IPS DF 4.7 (cell line): ENCODE measurements around the gene C19orf67.
"Not testable (repeated sequence)": the region's sequence is repeated elsewhere in the genome, so short reads cannot be mapped to it uniquely, and the experiment has no call there.

ENCODE experiments used
- DNase-seq: peaks from one replicate; pipeline ENCODE4 v3.0.0-alpha.2; 2013; ENCODE audit warnings: low spot score; ENCODE audit errors: extremely low read depth

The C19orf67 gene

DNA sequence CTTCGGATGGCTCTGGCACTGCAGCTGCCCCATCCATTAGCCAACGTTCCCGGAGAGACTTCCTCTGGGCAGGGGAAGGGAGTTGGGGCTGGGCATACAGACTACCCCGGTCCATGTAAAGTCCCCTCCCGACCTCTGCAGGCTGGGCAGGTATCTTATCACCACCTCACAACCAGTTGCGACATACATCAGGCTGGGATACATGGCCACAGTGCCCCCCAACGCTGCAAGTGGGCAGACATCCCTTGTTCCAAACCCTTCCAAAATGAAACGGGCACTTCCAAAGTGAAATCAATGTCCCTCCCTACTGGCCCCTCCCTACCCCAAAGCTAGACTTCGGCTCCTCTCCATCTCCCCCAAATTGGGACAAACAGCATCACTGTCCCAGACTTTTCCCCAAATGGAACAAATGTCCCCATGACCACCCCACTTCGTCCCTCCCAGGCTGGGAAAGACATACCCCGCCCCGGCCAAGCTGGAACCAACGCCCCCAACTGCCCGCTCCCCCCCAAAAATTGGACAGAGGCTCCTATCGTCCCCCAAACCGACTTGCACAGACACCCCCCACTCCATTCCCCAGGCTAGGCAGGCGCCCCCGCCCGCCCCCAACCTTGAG, 28.7 kb downstream of the C19orf67 start:
- DNase-seq, result no peak

DNA sequence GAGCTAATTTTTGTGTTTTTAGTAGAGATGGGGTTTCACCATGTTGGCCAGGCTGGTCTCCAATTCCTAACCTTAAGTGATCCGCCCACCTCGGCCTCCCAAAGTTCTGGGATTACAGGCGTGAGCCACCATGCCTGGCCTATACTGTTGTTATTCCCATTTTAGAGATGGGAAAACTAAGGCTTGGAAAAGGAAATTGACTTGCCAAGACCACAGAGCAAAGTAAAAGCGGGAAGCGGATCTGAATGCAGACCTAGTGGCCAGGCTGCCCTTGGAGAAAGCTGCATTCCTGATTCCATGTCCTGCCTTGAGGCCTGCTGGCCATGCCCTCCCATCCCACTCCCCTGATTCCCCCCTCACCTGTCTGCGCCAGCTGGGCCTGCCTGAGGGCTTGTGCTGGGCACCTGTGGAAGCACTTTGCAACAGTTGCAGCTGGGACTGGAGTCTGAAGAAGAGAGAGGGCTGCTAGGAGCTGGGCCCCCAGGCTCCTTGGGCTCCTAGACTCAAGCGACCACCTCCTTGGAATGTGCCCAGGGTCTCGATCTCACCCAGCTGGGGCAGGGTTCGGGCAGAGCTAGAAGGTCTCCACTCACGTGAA, 29.4 kb downstream of the C19orf67 start:
- no peak for DNase-seq

DNA sequence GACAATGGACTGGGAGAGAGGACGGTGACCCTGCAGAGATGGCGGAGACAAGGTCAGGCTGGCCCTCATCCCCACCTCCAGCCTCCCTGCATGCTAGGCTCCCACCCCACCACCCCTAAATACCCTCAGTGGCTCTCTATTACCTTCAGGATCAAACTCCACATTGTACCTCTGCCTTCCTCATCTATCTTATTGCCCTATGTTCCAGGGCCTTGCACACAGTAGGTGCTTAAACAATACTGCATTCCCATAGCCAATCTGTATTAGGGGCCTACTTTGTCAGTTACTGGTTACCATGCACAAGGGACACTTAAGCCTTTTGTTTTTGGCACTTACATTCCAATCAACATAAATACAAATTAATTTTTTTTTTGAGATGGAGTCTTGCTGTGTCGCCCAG, 30.2 kb downstream of the C19orf67 start:
- no peak for DNase-seq

DNA sequence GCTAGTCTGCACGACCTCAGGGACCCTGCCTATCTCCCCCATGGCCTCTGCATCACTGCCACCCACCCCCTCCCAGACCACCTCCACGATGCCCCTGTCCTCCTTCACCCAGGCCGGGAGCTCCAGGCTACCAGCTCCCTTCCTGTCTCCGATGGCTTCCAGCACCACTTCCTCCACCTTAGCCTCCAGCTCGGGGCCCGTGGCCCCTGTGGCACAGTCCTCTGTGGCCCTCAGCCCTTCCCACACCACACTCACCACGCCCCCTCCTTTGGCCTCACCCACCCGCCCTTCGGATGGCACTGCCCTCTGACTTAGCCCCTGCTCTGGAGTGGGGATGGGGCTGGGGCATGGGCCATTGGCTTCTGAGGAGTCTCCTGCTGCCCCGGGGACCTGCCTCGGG, 30.9 kb downstream of the C19orf67 start:
- DNase-seq, result no peak

DNA sequence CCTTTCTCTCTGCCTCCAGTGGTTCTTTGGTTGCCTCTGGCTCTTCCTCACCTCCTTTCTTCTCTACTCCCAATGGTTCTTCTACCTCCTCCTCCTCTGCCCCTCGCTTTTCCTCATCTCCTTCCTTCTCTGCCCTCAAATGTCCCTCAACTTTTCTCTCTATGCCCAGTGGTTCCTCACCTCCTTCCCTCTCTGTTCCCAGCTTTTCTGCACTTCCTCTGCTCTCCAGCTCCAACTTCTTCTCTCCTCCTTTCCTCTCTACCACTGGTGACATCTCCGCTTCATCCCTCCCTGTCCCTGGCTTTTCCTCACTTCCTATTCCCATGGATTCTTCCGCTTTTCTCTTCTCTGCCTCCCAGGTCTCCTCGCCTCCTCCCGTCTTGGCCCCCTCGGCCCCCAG, 31.5 kb downstream of the C19orf67 start:
- no peak for DNase-seq

DNA sequence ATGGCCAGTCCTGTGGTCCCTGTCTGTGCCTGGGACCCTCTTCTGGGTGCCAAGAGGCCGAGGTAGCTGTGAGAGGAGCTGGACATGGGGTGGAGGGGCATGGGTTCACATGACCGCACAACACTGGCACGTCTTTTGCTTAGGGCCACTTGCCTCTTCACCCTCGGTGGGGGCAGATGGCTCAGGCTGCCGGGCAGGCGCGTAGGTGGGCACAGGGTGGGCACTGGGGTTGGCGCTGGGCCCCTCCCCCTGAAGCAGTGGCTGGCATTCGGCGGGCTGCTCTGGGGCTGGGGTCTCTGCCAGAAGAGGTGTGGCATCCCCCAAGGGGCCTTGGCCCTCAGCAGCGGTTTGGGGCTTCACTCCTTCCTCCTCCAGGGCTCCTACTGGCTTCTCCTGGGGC, 32.1 kb downstream of the C19orf67 start:
- DNase-seq, result no peak

DNA sequence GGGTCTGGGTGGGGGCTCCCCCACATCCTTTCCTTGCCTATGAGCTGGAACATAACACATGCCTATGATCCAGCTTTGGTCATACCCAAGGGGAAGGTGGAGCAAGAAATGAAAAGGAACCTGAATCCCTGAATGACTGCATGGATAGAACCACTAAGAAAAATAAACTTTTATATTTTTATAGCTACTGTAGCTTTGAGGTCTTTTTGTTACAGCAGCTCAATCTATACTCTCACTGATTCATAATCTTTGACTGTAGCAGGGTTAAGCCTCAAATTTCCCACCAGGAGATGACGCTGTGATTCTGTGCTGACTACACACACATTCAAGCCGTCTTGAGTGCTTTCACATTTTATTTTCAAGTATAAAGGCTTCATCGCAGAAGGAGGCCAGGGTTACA, 32.6 kb downstream of the C19orf67 start:
- no peak for DNase-seq

DNA sequence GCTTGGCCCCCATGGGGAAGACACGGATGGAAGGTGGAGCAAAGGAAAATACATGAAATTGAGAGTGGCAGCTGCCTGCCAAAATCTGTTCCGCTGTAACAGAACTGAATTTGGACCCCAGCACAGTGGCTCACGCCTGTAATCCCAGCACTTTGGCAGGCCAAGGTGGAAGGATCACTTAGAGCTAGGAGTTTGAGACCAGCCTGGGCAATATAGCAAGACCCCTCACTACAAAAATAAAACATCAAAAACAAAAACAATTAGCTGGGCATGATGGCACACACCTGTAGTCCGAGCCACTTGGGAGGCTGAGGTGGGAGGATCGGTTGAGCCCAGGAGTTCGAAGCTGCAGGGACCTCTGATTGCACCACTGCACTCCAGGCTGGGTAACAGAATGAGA, 33.1 kb downstream of the C19orf67 start:
- no peak for DNase-seq

DNA sequence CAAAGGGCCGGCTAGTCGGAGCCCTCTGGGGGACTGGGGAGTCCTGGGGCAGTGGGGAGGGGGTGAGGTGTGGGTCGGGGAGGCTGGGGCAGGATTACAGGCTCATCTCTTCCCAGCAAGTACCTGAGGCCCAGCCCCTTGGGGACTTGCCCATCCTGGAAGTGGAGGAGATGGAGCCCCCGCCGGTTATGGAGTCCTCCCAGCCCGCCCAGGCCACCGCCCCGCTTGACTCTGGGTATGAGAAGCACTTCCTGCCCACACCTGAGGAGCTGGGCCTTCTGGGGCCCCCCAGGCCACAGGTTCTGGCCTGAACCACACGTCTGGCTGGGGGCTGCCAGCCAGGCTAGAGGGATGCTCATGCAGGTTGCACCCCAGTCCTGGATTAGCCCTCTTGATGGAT, 33.6 kb downstream of the C19orf67 start:
- DNase-seq, result no peak

DNA sequence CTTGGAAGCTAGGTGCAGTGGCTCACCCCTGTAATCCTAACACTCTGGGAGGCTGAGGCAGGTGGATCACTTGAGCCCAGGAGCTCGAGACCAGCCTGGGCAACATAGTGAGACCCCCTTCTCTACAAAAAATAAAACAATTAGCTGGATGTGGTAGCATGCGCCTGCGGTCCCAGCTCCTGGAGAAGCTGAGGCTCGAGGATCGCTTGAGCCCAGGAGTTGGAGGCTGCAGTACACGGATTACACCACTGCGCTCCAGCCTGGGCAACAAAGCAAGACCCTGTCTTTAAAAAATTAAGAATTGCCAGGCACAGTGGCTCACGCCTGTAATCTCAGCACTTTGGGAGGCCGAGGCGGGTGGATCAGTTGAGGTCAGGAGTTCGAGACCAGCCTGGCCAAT, 34.6 kb downstream of the C19orf67 start:
- not testable (repeated sequence) for DNase-seq

DNA sequence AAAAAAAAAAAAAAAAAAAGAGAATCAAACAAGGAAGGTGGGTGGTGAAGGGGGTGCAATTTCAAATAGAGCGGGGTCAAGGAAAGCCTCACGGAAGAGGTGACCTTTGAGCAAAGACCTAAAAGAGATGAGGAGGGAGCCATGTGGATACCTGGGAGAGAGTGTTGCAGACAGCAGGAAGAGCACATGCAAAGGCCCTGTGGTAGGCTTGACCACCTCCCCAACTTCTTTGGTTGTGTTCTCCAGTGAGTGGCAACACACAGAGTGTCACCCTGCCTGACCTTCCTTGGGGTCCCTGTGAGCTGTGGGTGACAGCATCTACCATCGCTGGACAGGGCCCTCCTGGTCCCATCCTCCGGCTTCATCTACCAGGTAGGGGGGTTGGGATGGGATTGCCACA, 35.1 kb downstream of the C19orf67 start:
- no peak for DNase-seq

DNA sequence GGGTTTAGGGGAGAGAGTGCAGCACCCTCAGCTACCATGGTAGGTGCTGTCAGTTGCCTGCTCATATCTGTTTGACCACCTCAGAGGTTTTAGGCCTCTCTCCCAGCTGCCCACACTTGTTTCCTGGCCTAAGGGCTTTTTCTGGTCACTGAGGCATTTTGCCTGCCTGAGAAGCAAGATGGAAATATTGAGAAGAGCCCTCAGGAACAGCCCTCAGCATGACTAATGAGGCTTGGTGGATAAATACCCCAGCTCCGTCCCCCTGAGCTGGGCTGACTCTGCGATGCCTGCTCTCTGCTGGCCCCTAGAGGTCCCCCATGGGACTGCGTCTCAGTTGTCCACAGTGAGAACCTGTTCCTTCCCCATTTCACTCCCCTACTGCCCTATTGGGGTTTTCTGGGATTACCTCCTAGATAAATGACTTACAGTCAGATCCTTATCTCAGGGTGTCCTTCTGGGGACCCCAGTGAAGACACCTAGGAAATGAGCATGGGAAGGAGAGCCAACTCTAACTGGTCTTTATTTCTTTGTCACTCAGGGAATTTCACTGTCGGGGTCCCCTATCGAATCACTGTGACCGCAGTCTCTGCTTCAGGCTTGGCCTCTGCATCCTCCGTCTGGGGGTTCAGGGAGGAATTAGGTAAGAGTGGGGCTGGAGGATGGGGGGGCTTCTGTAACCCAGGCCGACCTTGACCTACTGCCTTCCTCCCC, 37.0 kb downstream of the C19orf67 start:
- DNase-seq, result no peak

DNA sequence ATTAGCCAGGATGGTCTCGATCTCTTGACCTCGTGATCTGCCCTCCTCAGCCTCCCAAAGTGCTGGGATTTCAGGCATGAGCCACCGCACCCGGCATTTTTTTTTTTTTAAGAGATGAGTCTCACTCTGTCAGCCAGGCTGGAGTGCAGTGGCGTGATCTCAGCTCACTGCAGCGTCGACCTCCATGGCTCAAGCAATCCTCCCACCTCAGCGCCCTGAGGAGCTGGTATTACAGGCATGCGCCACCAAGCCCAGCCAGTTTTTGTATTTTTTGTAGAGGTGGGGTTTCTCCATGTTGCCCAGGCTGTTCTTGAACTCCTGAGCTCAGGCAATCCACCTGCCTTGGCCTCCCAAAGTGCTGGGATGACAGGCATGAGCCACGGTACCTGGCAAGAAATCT, 37.7 kb downstream of the C19orf67 start:
- DNase-seq, result not testable (repeated sequence)

DNA sequence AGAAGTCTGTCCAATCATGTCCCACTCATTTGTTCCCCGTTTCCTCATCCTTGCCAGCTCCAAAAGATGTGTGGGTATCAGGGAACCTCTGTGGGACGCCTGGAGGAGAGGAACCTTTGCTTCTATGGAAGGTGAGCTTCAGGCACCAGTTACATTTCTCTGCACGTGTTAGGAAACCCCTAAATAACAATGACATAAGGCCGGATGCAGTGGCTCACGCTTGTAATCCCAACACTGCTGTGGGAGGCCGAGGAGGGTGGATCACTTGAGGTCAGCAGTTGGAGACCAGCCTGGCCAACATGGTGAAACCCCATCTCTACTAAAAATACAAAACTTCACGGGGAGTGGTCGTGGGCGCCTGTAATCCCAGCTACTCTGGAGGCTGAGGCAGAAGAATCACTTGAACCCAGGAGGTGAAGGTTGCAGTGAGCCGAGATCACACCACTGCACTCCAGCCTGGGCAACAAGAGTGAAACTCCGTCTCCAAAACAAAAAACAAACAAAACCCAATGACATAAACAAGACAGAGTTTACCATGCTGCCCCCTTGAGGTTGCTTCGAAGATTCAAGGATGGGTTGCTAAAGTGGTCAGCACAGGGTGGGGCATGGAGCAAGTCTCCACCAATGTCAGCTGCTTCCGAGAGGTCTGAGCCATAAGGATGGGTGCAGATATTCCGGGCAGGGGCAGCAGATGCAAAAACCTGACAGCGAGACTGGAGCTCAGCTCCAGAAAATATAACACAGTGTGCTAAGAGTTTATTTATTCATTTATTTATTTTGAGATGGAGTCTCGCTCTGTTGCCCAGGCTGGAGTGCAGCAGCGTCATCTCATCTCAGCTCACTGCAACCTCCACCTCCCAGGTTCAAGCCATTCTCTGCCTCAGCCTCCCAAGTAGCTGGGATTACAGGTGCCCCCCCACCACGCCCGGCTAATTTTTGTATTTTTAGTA, 42.6 kb downstream of the C19orf67 start:
- not testable (repeated sequence) for DNase-seq

DNA sequence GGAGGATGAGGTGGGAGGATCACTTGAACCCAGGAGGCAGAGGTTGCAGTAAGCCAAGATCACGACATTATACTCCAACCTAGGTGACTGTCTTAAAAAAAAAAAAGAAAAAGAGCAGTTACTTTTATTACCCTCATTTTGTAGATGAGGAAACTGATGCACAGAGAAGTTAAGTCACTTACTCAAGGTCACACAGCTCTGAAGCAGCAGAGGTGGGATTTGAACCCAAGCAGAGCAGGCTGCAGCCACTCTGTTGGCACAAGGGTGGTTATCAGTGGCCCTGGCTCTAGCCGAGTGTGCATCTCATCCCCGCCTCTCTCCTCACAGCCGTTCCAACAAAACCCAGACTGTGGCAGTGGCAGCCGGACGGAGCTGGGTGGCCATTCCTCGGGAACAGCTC, 46.4 kb downstream of the C19orf67 start:
- DNase-seq, result no peak

DNA sequence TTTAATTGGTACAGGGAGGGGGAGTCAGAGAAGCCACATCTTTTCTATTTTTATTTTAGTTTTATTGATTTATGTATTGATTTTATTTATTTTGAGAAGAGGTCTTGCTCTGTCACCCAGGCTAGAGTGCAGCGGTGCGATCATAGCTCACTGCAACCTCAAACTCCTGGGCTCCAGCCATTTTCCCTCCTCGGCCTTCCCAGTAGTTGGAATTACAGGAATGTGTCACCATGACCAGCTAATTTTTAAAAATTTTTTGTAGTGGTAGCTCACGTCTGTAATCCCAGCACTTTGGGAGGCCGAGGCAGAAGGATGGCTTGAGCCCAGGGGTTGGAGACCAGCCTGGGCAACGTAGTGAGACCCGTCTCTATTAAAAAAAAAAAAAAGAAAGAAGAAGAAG, 49.9 kb downstream of the C19orf67 start:
- DNase-seq, result no peak

DNA sequence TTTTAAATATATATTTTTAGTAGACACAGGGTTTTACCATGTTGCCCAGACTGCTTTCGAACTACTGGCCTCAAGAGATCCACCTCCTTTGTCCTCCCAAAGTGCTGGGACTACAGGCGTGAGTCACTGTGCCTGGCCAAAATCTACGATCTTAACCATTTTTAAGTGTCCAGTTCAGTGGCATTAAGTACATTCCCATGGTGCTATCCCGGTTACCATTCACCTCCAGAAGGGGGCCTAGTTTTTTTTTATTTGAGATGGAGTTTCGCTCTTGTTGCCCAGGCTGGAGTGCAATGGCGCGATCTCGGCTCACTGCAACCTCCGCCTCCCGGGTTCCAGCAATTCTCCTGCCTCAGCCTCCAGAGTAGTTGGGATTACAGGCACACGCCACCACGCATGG, 50.4 kb downstream of the C19orf67 start:
- not testable (repeated sequence) for DNase-seq

DNA sequence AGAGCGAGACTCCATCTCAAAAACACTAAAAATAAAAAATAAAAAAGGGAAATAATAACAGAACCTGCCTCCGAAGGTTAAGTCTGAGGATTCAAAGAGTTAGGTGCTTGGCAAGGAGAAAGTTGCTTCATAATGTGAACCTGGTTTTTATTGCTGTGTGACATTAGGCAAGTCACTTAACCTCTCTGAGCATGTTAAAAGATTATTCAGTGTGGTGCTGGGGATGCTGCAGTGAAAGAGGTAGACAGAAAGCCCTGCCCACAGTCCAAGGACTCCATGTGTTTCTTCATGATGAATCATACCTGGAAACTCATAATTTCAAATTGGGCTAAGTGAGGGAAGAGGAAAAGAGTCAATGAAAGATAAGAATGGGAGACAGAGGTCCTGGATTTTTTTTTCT, 51.6 kb downstream of the C19orf67 start:
- DNase-seq, result no peak

DNA sequence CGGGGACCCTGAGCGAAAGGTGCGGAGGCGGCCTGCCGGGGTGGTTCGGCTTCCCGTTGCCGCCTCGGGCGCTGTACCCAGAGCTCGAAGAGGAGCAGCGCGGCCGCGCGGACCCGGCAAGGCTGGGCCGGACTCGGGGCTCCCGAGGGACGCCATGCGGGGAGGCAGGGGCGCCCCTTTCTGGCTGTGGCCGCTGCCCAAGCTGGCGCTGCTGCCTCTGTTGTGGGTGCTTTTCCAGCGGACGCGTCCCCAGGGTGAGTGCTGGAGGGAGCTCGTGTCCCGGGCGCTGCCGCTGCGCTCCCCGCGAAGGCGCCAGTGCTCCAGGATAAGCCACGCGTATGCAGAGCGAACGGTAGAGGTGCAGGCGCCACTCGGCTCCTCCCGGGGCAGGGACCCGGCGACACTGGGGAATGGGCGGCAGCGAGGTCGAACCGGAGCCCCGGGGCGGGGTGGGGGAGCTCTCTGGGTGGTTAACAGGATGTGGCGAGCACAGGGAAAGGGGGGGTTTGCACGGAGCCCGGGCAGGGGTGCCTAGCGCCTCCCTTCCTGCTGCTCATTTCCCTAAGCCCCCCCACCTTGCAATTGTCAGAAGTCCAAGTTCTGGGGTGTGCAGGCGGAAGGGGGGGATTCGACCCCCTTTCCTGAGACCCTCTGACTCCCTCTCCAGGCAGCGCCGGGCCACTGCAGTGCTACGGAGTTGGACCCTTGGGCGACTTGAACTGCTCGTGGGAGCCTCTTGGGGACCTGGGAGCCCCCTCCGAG, 53.7 kb downstream of the C19orf67 start, which contains the start of gene IL27RA:
TSS of gene IL27RA (plus strand) at position 44 of the 762 bp plus-strand sequence. CDS start at position 155, 111 bp downstream.
- DNase-seq, result peak; percentile 36
